Astrocyte (in vitro differentiated cells and primary cell): ENCODE data around the gene FCN1. TPM values are rescaled to one million over a fixed set of nuclear protein-coding genes. Genes with fewer than 3 reads are reported as not detected.

Source experiments
- DNase-seq: peaks from one replicate; pipeline ENCODE4 v3.0.0-alpha.2; 2010; ENCODE audit warnings: low read depth
- FAIRE-seq: peaks from 2 replicates; lab custom pipeline; 2011; peaks lifted over from hg19 to GRCh38; lab: Jason Lieb, UNC
- H2AFZ ChIP-seq: 2 replicates; pipeline ENCODE4 v1.6.0; 2012; ENCODE audit warnings: low read depth, low read length, inconsistent platforms
- H3K27ac ChIP-seq: 2 replicates; pipeline ENCODE4 v1.5.1; 2011; ENCODE audit warnings: low read depth, low read length, inconsistent platforms
- H3K27me3 ChIP-seq: 2 replicates; pipeline ENCODE4 v1.6.0; 2011; ENCODE audit warnings: low read length, inconsistent platforms; ENCODE audit not compliant: insufficient read depth
- H3K36me3 ChIP-seq: 2 replicates; pipeline ENCODE4 v1.5.1; 2011; ENCODE audit warnings: low read length, inconsistent platforms; ENCODE audit not compliant: insufficient read depth
- H3K4me1 ChIP-seq: 2 replicates; pipeline ENCODE4 v1.5.1; 2011; ENCODE audit warnings: low read length, inconsistent platforms; ENCODE audit not compliant: insufficient read depth
- H3K4me2 ChIP-seq: 2 replicates; pipeline ENCODE4 v1.6.0; 2012; ENCODE audit warnings: low read length, inconsistent platforms
- H3K4me3 ChIP-seq: 2 replicates; pipeline ENCODE4 v1.5.1; 2011; ENCODE audit warnings: low read depth, mild to moderate bottlenecking, low read length, inconsistent platforms; ENCODE audit not compliant: insufficient read depth
- H3K79me2 ChIP-seq: 2 replicates; pipeline ENCODE4 v1.6.0; 2012; ENCODE audit warnings: mild to moderate bottlenecking, low read length, inconsistent platforms; ENCODE audit not compliant: insufficient read depth
- H3K9ac ChIP-seq: 2 replicates; pipeline ENCODE4 v1.6.0; 2012; ENCODE audit warnings: mild to moderate bottlenecking, low read length, inconsistent platforms
- H3K9me3 ChIP-seq: 2 replicates; pipeline ENCODE4 v1.5.1; 2012; ENCODE audit warnings: low read depth, mild to moderate bottlenecking, low read length, inconsistent platforms; ENCODE audit not compliant: insufficient read depth
- H4K20me1 ChIP-seq: 2 replicates; pipeline ENCODE4 v1.6.0; 2012; ENCODE audit warnings: low read length, inconsistent platforms; ENCODE audit not compliant: insufficient read depth
- H3K27ac Mint-ChIP-seq: one replicate; pipeline ENCODE4 v1.8.0; 2021; ENCODE audit warnings: mild to moderate bottlenecking, mixed read lengths; ENCODE audit not compliant: unreplicated experiment
- H3K27me3 Mint-ChIP-seq: one replicate; pipeline ENCODE4 v1.8.0; 2021; ENCODE audit warnings: low read depth, mixed read lengths; ENCODE audit not compliant: unreplicated experiment
- H3K36me3 Mint-ChIP-seq: one replicate; pipeline ENCODE4 v1.8.0; 2021; ENCODE audit warnings: low read depth, mixed read lengths; ENCODE audit not compliant: unreplicated experiment
- H3K4me1 Mint-ChIP-seq: one replicate; pipeline ENCODE4 v1.8.0; 2021; ENCODE audit warnings: low read depth, mixed read lengths; ENCODE audit not compliant: unreplicated experiment
- H3K4me3 Mint-ChIP-seq: one replicate; pipeline ENCODE4 v1.8.0; 2021; ENCODE audit warnings: mild to moderate bottlenecking, moderate library complexity, mixed read lengths; ENCODE audit not compliant: unreplicated experiment
- H3K9me3 Mint-ChIP-seq: one replicate; pipeline ENCODE4 v1.8.0; 2021; ENCODE audit warnings: mild to moderate bottlenecking, mixed read lengths; ENCODE audit not compliant: unreplicated experiment
- EZH2 ChIP-seq: IDR thresholded peaks from 2 replicates; pipeline ENCODE4 v1.6.1; 2012; ENCODE audit warnings: mild to moderate bottlenecking, low read length, inconsistent platforms; ENCODE audit not compliant: insufficient read depth
- total RNA-seq: library from RNA; stranded (reverse); gene quantifications from 2 replicates; pipeline ENCODE4 v1.2.1, GENCODE V29; 2021
- TF ChIP-seq, protein P1 (sequence below): IDR thresholded peaks from 2 replicates; pipeline ENCODE4 v1.5.1; 2011; ENCODE audit warnings: low read depth, mild to moderate bottlenecking, inconsistent platforms, low read length, moderate library complexity; ENCODE audit not compliant: insufficient read depth

FCN1 gene
- total RNA-seq, 1 donor from 2014 or later, result not detected

- H2AFZ ChIP-seq, result no peak overlapping the region
- DNase-seq (no peak), FAIRE-seq (no peak)
- no peak overlapping the region for H3K27ac ChIP-seq
- Mint-ChIP-seq H3K27ac (no peak overlapping the region), H3K9me3 (peaks cover 8% of the 10 kb centered on the region), H3K36me3 (no peaks in the 10 kb centered on the region), H3K4me1 (no peaks in the 10 kb centered on the region), H3K27me3 (peaks cover 12% of the 10 kb centered on the region), H3K4me3 (no peak overlapping the region)
- TF ChIP-seq, protein P1, sequence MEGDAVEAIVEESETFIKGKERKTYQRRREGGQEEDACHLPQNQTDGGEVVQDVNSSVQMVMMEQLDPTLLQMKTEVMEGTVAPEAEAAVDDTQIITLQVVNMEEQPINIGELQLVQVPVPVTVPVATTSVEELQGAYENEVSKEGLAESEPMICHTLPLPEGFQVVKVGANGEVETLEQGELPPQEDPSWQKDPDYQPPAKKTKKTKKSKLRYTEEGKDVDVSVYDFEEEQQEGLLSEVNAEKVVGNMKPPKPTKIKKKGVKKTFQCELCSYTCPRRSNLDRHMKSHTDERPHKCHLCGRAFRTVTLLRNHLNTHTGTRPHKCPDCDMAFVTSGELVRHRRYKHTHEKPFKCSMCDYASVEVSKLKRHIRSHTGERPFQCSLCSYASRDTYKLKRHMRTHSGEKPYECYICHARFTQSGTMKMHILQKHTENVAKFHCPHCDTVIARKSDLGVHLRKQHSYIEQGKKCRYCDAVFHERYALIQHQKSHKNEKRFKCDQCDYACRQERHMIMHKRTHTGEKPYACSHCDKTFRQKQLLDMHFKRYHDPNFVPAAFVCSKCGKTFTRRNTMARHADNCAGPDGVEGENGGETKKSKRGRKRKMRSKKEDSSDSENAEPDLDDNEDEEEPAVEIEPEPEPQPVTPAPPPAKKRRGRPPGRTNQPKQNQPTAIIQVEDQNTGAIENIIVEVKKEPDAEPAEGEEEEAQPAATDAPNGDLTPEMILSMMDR, result no peak
- no peak for TF ChIP-seq EZH2
- H3K9ac ChIP-seq, result no peak overlapping the region
- H3K9me3 ChIP-seq, result no peaks in the 10 kb centered on the region
- H3K4me1 ChIP-seq, result no peaks in the 10 kb centered on the region
- no peaks in the 10 kb centered on the region for H3K79me2 ChIP-seq
- H4K20me1 ChIP-seq, result no peaks in the 10 kb centered on the region
- H3K4me3 ChIP-seq, result no peak overlapping the region
- H3K27me3 ChIP-seq, result no peaks in the 10 kb centered on the region
- no peaks in the 10 kb centered on the region for H3K36me3 ChIP-seq
- no peak overlapping the region for H3K4me2 ChIP-seq
These were observed 43.0 kb upstream of the FCN1 start for GRCh38 chr9:134960701-134961181.

- DNase-seq, result no peak
- Histone ChIP-seq H3K4me1 (no peaks in the 10 kb centered on the region), H3K9ac (no peak overlapping the region), H3K4me3 (no peak overlapping the region), H3K27ac (no peak overlapping the region), H4K20me1 (no peaks in the 10 kb centered on the region), H2AFZ (no peak overlapping the region), H3K9me3 (no peaks in the 10 kb centered on the region), H3K27me3 (no peaks in the 10 kb centered on the region), H3K79me2 (no peaks in the 10 kb centered on the region), H3K4me2 (no peak overlapping the region), H3K36me3 (no peaks in the 10 kb centered on the region)
- no peak for FAIRE-seq
- H3K4me3 Mint-ChIP-seq, result no peak overlapping the region
- H3K27me3 Mint-ChIP-seq, result peaks cover 16% of the 10 kb centered on the region
- no peak overlapping the region for H3K27ac Mint-ChIP-seq
- TF ChIP-seq EZH2, result no peak
- TF ChIP-seq, protein P1, result no peak
- no peaks in the 10 kb centered on the region for H3K36me3 Mint-ChIP-seq
- no peaks in the 10 kb centered on the region for H3K4me1 Mint-ChIP-seq
- H3K9me3 Mint-ChIP-seq, result peaks cover 5% of the 10 kb centered on the region
These were observed 42.2 kb upstream of the FCN1 start for GRCh38 chr9:134959971-134960310.

GRCh38 chr9:134959126-134959970 lies 41.6 kb upstream of the FCN1 start:
- Histone ChIP-seq H3K36me3 (no peaks in the 10 kb centered on the region), H4K20me1 (no peaks in the 10 kb centered on the region), H3K4me2 (no peak overlapping the region), H3K4me1 (no peaks in the 10 kb centered on the region), H3K27me3 (no peaks in the 10 kb centered on the region), H3K9ac (no peak overlapping the region), H3K79me2 (no peaks in the 10 kb centered on the region), H3K27ac (no peak overlapping the region), H2AFZ (no peak overlapping the region), H3K4me3 (no peak overlapping the region), H3K9me3 (no peaks in the 10 kb centered on the region)
- FAIRE-seq, result no peak
- Mint-ChIP-seq H3K27ac (no peak overlapping the region), H3K36me3 (no peaks in the 10 kb centered on the region), H3K9me3 (peaks cover 7% of the 10 kb centered on the region), H3K4me3 (no peak overlapping the region), H3K4me1 (no peaks in the 10 kb centered on the region), H3K27me3 (peaks cover 18% of the 10 kb centered on the region)
- DNase-seq, result no peak
- TF ChIP-seq EZH2, result no peak
- TF ChIP-seq, protein P1, result no peak
